Activated gamma-delta T cell treated with anti-CD3 and anti-CD28 coated beads, Interleukin-2, amount 50 U/mL, for 16 hours (primary cell): ENCODE data around the gene NAPEPLD.
"Not testable (repeated sequence)": the region's sequence is repeated elsewhere in the genome, so short reads cannot be mapped to it uniquely, and the experiment has no call there.

Experiments used
- DNase-seq: peaks from one replicate; pipeline ENCODE4 v3.0.0-alpha.2; 2020; ENCODE audit warnings: low read depth

NAPEPLD gene

GRCh38 chr7:103068414-103069403, 80.2 kb downstream of the NAPEPLD start:
- no peak for DNase-seq

- DNase-seq, result peak; percentile 9
Measured at GRCh38 chr7:103065667-103066066, 83.2 kb downstream of the NAPEPLD start.

DNA sequence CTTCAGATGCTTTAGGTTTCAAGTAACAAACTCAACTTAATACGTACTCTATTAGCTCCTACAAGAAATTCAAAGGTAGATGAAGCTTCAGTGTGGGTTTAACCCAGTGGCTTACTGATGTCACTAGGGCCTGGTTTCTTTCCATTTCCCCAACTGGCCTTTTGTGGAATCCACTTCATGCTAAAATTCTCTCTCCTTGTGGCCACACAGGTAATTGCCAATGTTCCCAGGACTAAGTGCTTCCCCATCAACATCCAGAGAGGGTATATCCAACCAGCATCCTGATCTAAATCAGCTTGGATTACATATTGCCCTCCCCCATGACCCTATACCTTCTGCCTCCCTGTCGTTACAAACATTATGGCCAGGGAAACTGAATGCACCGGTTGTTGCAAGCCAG, 85.0 kb downstream of the NAPEPLD start:
- DNase-seq, result no peak

DNA sequence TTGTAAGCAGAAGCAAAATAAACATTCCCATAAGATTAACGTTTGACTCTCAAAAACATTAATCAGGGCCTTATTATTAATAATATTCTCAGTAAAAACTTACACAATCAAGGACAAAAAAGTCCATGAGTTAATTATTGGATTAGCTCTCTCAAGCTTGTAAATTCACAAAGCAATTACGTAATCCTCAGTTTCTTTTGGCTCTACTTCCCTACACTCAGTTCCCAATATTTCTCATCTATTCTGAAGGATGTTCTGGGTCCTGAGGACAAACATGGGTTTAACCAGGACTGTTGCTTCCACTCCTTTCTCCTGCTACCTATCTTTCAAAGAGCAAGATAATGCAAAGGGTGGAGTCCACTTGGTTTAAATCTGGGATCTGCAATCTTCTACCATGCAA, 89.4 kb downstream of the NAPEPLD start:
- DNase-seq, result no peak

- DNase-seq, result no peak
Measured at GRCh38 chr7:103058122-103058521, 90.8 kb downstream of the NAPEPLD start.

GRCh38 chr7:103056006-103056405, 92.9 kb downstream of the NAPEPLD start:
- not testable (repeated sequence) for DNase-seq

DNA sequence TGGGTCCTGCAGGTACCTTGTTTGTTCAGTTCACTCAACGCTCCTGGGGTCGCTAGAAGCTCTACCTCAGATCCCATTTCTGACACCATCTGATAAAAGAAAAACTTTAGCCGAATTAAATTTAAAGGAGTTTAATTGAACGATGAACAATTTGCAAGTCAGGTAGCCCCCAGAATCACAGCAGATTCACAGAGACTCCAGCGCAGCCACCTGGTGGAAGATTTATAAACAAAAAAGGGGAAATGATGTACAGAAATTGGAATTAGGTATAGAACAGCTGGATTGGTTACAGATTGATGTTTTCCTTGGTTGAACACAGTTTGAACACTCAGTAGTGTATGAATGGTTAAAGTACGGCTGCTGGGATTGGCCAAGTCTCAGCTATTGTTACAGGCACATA, 97.4 kb downstream of the NAPEPLD start:
- DNase-seq, result no peak
